Heart left ventricle (tissue), 13 donors: ENCODE data around the gene GCM1.

ENCODE experiments used
- CTCF ChIP-seq, 12 donors: fragments of 200-600 bp; sonication (generic) in 4 of 12; IDR thresholded peaks; one replicate each; pipeline versions ENCODE4 v1.5.0 to v1.8.0; 2018 to 2022; ENCODE audit warnings: antibody characterized with exemption in 12 of 12, mild to moderate bottlenecking in 5 of 12
- POLR2A ChIP-seq, 2 donors: fragments of 450-650 bp; IDR thresholded peaks; one replicate each; pipeline ENCODE4 v1.6.1; 2017; ENCODE audit warnings: antibody characterized with exemption in 2 of 2, mild to moderate bottlenecking in 2 of 2, moderate library complexity in 2 of 2
- donor health status: ischemic (EF 13 %, LVEDD 7.1; RV severe dilation, severe dysfunction).
- donor health status: DM: no; HTN: yes; CAD: no.
- donor health status: DM: no; HTN: no; CAD: no.
- donor health status: ischemic (EF 25% LVEDD 6.9; RV normal size, moderate dysfunction).
- donor health status: ischemic (EF 25% LVEDD 5.7; RV mildly dilated, moderate dysfunction).
- donor health status: ischemic (EF 35%, LVEDD 5.7; RV mildly dilated, moderate dysfunction).
- donor health status: nonischemic (EF 11% LVEDD 7.7; RV severe dilation, severe dysfunction).
- donor health status: DM: yes; HTN: yes; CAD: no.
- donor health status: PGD.
- donor health status: ischemic (EF 29% LVEDD 5.4; RV normal size, mild dysfunction).
- donor health status: nonischemic (EF 23%, LVEDD 6.1; RV moderate dilation, normal function).

GRCh38 chr6:53107091-53107490 lies 41.5 kb downstream of the GCM1 start:
- TF ChIP-seq POLR2A (IDR thresholded peaks at IDR 0.05), result no peak
- TF ChIP-seq CTCF (IDR thresholded peaks at IDR 0.05), result no peak
